WERI-Rb-1 (cell line): ENCODE data around the gene NR5A2.
A peak's percentile ranks its signal among the peaks of the same experiment; 100 is the strongest.

Source experiments
- DNase-seq: peaks from one replicate; pipeline ENCODE4 v3.0.0-alpha.2; 2020
- H3K27ac ChIP-seq: fragments of 250-450 bp; sonication (Bioruptor Pico); 2 replicates; pipeline ENCODE4 v1.5.1; 2020; ENCODE audit warnings: mild to moderate bottlenecking, moderate library complexity
- H3K27me3 ChIP-seq: fragments of 250-450 bp; sonication (Bioruptor Pico); 2 replicates; pipeline ENCODE4 v1.5.1; 2021; ENCODE audit warnings: mild to moderate bottlenecking, low read depth, moderate library complexity; ENCODE audit not compliant: insufficient read depth, severe bottlenecking
- H3K36me3 ChIP-seq: fragments of 250-450 bp; sonication (Bioruptor Pico); 2 replicates; pipeline ENCODE4 v1.5.1; 2020; ENCODE audit warnings: mild to moderate bottlenecking, moderate library complexity
- H3K4me3 ChIP-seq: 2 replicates; pipeline ENCODE4 v1.5.1; 2011; ENCODE audit warnings: low read depth, mild to moderate bottlenecking, control low read depth, low read length
- H3K9me3 ChIP-seq: fragments of 250-450 bp; sonication (Bioruptor Pico); 2 replicates; pipeline ENCODE4 v1.5.1; 2021; ENCODE audit warnings: mild to moderate bottlenecking, moderate library complexity; ENCODE audit not compliant: severe bottlenecking
- CTCF ChIP-seq: IDR thresholded peaks from 2 replicates; pipeline ENCODE4 v1.5.1; 2011; ENCODE audit warnings: low read depth, mild to moderate bottlenecking, control low read depth, inconsistent platforms, low read length

Gene NR5A2

GRCh38 chr1:200043336-200043668 is 15.8 kb downstream of the NR5A2 start:
- no peaks in the 10 kb centered on the region for H3K9me3 ChIP-seq
- no peaks in the 10 kb centered on the region for H3K36me3 ChIP-seq
- peaks cover 64% of the 10 kb centered on the region for H3K27me3 ChIP-seq
- peak overlapping the region; percentile 37 for H3K4me3 ChIP-seq
- H3K27ac ChIP-seq: no peak overlapping the region
- no peak for DNase-seq
- no peak for TF ChIP-seq CTCF

DNA sequence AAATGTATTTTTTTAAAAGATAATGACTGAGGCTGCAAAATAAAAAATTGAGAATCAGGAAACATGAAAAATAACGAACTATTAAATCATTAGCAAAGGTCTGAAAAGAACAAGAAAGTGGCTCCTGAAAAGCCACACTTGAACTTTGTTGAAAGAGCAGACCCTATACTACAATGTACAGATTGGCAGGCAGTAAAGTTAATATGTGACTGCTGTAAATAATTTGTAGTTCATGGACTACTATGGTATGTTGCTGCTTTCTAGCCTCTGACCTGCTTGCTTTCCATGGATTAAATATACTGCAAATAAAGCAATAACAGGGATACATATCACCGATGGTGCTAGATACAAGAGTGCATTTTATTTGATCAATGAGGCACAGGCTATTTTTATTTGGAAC is 18.6 kb downstream of the NR5A2 start:
- no peak for TF ChIP-seq CTCF
- H3K27me3 ChIP-seq: peaks cover 36% of the 10 kb centered on the region
- H3K9me3 ChIP-seq: no peaks in the 10 kb centered on the region
- H3K27ac ChIP-seq: no peak overlapping the region
- no peak for DNase-seq
- no peak overlapping the region for H3K4me3 ChIP-seq
- no peaks in the 10 kb centered on the region for H3K36me3 ChIP-seq

GRCh38 chr1:200048244-200048643 is 20.7 kb downstream of the NR5A2 start:
- Histone ChIP-seq H3K9me3 (no peaks in the 10 kb centered on the region), H3K36me3 (no peaks in the 10 kb centered on the region), H3K4me3 (no peak overlapping the region), H3K27me3 (peaks cover 15% of the 10 kb centered on the region), H3K27ac (no peak overlapping the region)
- TF ChIP-seq CTCF: no peak
- no peak for DNase-seq

GRCh38 chr1:200049810-200050209 is 22.3 kb downstream of the NR5A2 start:
- H3K27ac ChIP-seq: no peak overlapping the region
- DNase-seq: no peak
- no peak overlapping the region for H3K4me3 ChIP-seq
- no peaks in the 10 kb centered on the region for H3K27me3 ChIP-seq
- H3K9me3 ChIP-seq: no peaks in the 10 kb centered on the region
- H3K36me3 ChIP-seq: no peaks in the 10 kb centered on the region
- TF ChIP-seq CTCF: no peak

- no peak for DNase-seq
- TF ChIP-seq CTCF: no peak
- no peaks in the 10 kb centered on the region for H3K36me3 ChIP-seq
- H3K4me3 ChIP-seq: no peak overlapping the region
- no peaks in the 10 kb centered on the region for H3K9me3 ChIP-seq
- no peak overlapping the region for H3K27ac ChIP-seq
- no peaks in the 10 kb centered on the region for H3K27me3 ChIP-seq
These were observed 24.1 kb downstream of the NR5A2 start for GRCh38 chr1:200051620-200052019.

GRCh38 chr1:200053091-200053490 is 25.6 kb downstream of the NR5A2 start:
- H3K27ac ChIP-seq: no peak overlapping the region
- no peak for TF ChIP-seq CTCF
- H3K4me3 ChIP-seq: no peak overlapping the region
- H3K9me3 ChIP-seq: no peaks in the 10 kb centered on the region
- no peak for DNase-seq
- H3K36me3 ChIP-seq: no peaks in the 10 kb centered on the region
- H3K27me3 ChIP-seq: no peaks in the 10 kb centered on the region
